D341Med (cell line): Measurements from ENCODE around the gene PMFBP1.

Source experiments
- DNase-seq: peaks from one replicate; pipeline ENCODE4 v3.0.0; 2012; ENCODE audit warnings: low spot score

Gene PMFBP1

GRCh38 chr16:72188541-72188940 is 16.6 kb upstream of the PMFBP1 start:
- no peak for DNase-seq

DNA sequence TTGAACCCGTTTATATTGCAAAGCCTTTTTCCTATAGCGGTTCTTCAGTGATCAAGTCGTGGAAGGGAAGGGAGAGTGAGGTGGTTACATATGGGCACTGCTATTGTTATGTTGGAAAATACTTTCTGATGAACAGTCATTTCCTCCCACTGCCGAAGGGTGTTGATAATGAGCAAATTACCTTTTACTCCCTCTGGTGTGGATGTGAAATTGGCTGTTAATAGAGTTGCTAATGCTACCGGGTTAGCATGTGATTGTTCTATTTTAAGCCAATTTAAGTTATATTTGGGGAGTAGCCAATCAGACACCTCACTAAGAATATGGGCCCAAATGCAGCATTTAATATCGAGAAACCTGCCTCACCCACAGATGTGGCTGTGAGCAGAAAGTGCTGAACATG is 15.6 kb upstream of the PMFBP1 start:
- DNase-seq: no peak

GRCh38 chr16:72182976-72183375 is 11.0 kb upstream of the PMFBP1 start:
- no peak for DNase-seq

DNA sequence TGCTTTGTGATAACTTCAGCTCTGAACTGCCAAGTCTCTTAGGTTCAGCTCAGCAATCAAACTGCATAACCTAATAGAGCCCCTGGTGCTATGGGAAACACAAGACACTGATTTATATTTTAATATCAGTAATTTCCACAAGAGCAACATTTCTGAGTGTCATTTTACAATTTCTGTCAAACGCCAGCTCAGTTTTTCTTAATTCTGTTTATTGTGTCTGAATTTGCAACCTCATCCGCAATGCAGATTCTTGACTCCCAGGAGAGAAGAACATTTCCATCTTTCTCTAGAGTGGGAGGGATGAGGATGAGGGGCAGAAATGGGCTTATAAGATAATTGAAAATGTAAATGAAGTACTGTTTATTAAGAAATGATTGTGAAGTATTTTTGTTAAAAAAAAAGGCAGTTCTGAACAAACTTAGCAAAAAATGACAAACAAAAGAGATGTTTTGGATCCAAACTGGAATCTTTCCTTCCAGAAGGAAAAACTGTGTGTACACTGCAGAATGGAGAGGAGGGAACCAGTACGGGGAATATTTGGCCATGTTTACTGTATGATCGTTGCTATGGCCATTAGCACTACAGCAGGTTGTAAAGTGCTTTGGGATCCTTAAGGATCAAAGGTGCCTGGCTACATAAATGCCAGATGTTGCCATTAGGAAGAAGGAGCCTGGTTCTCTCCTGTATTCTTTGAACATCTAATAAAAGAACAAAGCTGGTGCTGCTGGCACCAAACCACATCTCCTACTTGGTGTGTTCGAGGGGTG is 7.4 kb upstream of the PMFBP1 start:
- no peak for DNase-seq

GRCh38 chr16:72174726-72175125 is 2.8 kb upstream of the PMFBP1 start:
- no peak for DNase-seq

DNA sequence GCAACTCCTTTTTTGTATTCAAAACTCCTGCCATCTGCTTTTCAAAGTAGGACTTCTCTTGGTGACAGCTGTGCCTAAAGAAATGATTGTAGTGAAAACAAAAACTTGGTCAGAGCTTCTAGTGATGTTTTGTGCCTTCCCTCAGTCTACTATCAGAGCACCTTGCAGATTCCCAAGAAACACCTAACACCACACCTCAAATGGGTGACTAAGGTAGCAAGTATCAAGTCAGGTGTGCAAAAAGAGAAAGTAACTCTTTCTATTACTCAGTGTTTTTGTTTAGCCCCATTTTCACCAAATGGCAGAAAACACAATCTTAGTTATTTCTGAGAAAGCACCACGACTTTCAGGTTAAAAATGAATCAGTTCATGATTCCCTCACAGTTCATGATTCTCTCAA is 2.0 kb upstream of the PMFBP1 start:
- DNase-seq: no peak

- DNase-seq: no peak
Measured at GRCh38 chr16:72171236-72171635, 719 bp downstream of the PMFBP1 start.

DNA sequence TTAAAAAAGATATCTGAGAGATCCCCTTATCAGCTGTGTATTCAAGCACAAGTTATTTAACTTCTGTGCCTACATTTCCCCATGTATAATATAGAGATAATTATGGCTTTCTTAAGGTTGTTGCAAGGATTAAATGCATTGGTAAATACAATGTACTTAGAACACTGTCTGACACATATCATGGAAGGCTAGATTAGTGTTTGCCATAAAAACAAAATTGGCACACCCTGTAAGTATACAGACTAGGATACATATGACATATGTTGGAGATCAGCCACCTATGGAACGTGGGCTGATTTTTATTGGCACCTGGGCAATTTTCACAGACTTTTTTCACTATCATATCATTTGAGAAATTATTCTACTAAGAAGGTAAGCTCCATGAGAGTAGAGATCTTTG is 2.2 kb downstream of the PMFBP1 start:
- no peak for DNase-seq

DNA sequence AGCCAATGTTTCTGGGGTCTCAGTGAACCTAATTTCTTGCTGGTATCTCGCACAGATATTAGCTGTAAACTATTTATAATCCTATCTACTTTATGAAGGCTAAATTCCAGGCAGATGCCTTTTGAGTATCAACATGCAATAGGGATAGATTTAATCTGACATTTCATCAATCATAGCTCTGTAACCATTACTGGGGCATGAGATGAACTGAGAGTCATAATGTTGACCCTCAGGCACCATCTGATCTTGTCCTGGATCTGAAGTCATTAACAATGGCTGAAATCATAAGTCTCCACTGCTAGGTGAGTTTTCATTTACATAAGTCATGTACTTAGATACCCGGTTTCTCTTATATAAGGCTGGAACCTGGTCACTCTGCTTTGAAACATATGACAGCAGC is 3.6 kb downstream of the PMFBP1 start:
- DNase-seq: no peak

- no peak for DNase-seq
Measured at GRCh38 chr16:72166954-72167561, 4.9 kb downstream of the PMFBP1 start.

DNA sequence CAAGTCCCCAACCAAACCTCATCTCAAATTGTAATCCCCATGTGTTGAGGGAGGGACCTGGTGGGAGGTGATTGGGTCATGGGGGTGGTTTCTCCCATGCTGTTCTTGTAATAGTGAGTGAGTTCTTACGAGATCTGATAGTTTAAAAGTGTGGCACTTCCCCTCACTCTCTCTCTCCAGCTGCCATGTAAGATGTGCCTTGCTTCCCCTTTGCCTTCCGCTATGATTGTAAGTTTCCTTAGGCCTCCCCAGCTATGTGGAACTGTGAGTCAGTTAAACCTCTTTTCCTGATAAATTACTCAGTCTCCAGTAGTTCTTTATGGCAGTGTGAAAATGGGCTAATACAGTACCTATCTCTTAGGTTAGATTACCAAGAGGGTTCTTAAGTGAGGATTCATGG is 5.8 kb downstream of the PMFBP1 start:
- no peak for DNase-seq

DNA sequence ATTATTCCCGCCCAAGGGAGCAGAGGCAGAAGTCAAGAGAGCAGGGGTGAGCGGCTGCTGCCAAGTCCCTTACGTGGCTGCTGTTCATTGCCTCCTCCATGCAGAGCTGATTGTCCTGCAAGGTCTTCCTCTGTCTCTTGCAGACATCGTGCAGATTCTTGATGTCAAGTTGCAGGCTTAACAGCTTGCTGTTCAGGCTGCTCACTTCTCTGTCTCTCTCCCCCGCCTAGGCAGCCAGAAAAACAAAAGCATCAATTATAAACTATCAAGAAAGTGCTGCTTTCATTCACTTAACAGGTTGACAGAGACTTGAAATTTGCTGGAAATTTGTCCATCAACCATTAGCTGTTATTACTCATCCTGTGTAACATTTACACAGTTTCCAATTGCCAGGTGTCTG is 7.3 kb downstream of the PMFBP1 start:
- DNase-seq: no peak

DNA sequence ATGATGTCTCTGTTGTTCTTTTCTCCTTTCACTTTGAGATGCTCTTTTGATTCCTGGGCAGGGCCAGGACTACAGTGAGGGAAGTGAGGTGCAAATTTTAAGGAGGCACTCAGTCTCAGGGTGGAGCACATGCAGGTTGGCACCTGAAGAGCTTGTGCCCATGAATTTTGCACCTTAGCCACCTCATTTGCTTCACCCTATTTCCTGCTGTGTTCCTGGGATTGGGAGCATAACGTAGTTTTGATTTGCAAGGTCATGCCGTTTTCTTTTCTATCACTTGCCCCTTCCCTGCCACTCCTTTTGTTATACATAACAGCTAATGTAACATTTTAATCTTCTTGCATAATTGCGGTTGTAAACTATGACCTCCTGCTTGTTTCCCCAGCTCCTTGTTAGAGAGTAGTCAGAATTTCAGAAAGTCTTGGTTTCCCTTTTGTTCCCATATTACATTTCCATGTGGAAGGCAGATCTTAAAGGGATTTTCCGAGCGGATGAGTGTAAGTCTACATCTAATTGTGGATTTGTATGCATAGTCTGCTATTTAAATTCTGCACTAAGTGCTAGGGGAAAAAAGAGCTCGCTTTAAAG is 9.8 kb downstream of the PMFBP1 start:
- no peak for DNase-seq

GRCh38 chr16:72159801-72160200 is 12.2 kb downstream of the PMFBP1 start:
- no peak for DNase-seq

GRCh38 chr16:72159386-72159785 is 12.6 kb downstream of the PMFBP1 start:
- DNase-seq: no peak

- DNase-seq: no peak
Measured at GRCh38 chr16:72149676-72150464, 22.1 kb downstream of the PMFBP1 start.

- DNase-seq: no peak
Measured at GRCh38 chr16:72142476-72142875, 29.5 kb downstream of the PMFBP1 start.

GRCh38 chr16:72139908-72140307 is 32.0 kb downstream of the PMFBP1 start:
- DNase-seq: no peak

DNA sequence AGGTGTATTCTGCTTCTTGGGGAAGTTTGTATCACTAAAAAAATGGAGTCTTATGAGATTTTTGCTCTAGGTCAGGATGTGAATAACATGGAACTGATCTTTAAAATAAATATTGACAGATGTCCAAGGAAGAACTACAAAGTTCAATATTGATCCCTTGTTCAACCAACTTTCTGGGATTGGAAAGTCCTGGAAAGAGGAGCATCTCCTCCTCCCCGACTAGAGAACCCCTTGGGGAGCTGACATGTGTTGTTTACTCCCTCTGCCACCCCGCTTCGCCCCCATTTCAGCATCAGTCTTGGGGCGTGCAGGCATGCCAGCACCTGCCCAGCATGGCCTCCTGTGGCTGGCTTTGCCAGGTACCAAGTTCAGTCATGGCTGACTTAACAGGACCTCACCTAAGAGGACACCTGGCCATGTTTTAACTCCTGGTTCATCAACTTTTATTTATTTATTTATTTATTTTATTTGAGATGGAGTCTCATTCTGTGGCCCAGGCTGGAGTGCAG is 33.8 kb downstream of the PMFBP1 start:
- DNase-seq: no peak

- no peak for DNase-seq
Measured at GRCh38 chr16:72137380-72138063, 34.4 kb downstream of the PMFBP1 start.

DNA sequence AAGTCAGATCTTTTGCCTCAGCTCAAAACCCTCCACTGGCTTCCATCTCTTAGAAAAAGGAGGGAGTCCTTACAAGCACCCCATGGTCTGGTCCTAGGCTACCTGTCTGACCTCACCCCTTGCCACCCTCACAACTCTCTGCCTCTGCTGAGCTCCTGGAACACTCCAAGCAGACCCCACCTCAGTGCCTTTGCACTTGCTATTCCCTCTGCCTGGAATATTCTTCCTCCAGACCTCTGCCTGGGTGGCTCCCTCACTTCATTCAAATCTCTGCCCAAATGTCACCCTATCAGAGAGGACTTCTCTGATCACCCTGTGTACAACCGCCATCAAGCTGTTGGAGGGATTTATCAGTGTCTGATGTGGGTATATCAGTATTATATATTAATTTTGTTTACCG is 37.4 kb downstream of the PMFBP1 start:
- no peak for DNase-seq

- no peak for DNase-seq
Measured at GRCh38 chr16:72132726-72133125, 39.2 kb downstream of the PMFBP1 start.
